Fibroblast of skin of left biceps (primary cell): ENCODE results near the gene LIME1.

Source experiments
- DNase-seq, 2 experiments: peaks; one replicate each; pipeline ENCODE4 v3.0.0-alpha.2; 2013; ENCODE audit warnings: low read depth in 2 of 2

Gene LIME1

DNA sequence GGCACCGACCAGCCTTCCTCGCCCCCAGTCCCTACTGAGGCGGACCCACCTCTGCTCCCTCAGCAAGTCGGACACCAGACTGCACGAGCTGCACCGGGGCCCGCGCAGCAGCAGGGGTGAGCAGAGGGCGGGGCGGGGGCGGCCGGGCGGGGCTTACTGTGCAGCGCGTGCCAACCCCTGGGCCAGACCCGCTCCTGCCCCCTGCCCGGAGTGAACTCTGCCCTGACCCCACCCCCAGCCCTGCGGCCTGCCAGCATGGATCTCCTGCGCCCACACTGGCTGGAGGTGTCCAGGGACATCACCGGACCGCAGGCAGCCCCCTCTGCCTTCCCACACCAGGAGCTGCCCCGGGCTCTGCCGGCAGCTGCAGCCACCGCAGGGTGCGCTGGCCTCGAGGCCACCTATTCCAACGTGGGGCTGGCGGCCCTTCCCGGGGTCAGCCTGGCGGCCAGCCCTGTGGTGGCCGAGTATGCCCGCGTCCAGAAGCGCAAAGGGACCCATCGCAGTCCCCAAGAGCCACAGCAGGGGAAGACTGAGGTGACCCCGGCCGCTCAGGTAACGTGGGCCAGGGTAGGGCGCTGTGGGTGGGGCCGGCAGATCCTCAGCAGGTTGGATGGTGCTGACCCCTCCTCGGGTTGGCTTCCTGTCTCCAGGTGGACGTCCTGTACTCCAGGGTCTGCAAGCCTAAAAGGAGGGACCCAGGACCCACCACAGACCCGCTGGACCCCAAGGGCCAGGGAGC, 1.7 kb downstream of the LIME1 start:
- no peak for DNase-seq

DNA sequence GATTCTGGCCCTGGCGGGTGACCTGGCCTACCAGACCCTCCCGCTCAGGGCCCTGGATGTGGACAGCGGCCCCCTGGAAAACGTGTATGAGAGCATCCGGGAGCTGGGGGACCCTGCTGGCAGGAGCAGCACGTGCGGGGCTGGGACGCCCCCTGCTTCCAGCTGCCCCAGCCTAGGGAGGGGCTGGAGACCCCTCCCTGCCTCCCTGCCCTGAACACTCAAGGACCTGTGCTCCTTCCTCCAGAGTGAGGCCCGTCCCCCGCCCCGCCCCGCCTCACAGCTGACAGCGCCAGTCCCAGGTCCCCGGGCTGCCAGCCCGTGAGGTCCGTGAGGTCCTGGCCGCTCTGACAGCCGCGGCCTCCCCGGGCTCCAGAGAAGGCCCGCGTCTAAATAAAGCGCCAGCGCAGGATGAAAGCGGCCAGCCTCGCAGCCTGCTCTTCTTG, 2.2 kb downstream of the LIME1 start:
- DNase-seq, result no peak

DNA sequence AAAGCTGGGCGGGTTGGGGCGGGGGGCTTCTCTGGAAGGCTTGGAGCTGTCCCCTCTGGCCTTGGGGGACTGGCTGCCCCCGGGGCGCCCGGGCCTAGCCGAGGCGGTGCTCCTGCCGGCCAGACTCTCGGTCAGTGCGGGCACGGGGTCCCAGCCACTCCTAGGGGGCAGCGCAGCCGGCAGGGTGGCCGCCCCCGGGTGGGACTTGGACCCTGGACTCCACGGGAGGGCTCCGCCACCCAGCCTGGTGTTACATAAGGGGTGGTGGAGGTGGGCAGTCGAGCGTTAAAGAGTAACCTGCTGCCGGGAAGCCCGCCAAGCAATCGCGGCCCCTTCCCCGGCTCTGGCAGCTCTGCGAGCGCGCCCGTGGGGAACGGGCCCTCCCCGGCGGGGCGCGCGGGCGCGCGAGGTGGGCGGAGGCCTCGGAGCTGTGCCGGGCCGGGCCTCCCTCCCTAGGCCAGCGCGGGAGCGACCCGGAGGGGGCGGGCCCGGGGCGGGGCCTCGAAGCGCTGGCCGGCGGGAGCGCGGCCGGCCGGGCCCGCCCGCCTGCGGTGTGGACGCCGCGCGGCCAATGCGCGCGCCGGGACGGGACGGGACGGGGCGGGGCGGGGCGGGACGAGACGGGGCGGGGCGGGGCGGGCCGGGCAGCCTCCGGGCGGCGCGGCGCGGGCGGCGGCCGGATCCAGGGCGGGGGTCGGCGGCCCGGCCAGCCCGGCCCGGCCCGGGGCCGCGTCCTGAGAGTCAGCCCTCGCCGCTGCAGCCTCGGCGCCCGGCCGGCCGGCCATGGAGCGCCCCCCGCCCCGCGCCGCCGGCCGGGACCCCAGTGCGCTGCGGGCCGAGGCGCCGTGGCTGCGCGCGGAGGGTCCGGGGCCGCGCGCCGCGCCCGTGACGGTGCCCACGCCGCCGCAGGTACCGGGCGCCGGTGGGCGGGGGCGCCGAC, 2.9 kb downstream of the LIME1 start, which contains the start of gene SLC2A4RG:
SLC2A4RG (plus strand) TSS at position 647 of the 940 bp plus-strand sequence; CDS start at position 784, 137 bp downstream.
- DNase-seq, result peak; percentile 34 to 44

DNA sequence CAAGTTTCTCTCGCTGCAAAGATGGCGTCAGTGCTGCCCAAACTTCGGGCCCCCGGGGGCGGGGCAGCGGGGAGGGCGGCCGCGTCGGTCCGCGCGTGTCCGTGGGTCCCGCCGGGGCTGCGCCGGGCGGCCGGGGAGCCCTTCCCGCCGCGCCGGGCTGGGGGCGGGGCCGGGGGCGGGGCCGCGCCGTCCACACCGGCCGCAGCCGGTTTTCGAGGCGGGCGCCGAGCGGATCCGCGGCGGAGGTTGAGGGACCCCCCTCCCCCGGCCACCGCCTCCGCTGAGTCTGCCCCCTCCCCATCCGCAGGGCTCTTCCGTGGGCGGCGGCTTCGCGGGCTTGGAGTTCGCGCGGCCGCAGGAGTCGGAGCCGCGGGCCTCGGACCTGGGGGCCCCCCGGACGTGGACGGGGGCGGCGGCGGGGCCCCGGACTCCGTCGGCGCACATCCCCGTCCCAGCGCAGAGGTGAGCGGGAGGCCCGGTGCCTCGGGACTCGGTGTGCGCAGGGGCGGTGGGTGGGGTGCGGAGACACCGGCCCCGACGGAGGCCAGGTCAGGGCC, 3.7 kb downstream of the LIME1 start:
- peak in 1 of 2 experiments; percentile 1 for DNase-seq

DNA sequence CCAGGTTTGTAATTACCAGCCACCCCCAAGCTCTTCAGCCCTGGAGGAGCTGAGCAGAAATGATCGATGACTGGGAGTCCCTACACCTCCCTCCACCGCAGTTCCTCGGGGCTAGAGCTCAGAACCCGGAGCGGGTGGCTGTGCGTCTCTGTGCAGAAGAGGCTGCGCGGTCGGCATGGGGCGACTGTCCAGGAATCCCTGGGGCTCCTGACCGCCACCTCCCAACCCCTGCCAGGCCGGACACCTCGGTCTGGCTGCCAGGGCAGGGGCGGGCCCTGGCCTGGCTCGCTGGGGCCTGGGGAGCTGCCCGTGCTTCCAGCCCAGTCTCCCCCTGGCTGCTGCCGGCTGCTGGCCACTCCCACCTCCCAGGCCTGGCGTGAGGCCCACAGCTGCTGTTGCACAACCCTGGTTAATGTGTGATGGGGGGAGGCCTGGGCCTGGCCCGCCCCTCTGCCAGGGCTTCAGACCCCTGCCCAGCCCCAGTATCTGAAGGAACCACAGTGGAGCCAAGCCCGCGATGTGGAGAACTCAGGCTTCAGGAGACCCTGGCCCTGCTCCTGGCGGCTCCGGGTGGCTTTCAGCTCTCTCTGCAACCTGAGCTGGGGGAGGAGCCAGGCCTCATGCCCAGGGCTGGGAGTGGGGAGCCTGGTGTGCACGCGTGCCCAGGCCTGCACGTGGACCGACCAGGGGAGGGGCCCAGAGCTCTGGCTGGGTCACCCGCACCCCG, 4.3 kb downstream of the LIME1 start:
- peak; percentile 67 to 69 for DNase-seq

DNA sequence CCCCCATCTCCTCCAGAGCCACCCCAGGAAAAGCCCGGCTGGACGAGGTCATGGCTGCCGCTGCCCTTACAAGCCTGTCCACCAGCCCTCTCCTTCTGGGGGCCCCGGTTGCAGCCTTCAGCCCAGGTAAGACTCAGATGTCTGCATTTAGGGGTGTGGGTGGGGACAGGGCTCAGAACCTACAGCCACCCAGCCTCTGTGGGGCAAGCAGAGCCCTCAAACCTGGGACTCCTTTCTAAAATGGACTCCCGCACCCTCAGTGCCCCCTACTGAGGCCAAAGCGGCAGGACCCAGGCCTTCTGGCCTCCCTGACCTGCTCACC, 4.9 kb downstream of the LIME1 start:
- no peak for DNase-seq

DNA sequence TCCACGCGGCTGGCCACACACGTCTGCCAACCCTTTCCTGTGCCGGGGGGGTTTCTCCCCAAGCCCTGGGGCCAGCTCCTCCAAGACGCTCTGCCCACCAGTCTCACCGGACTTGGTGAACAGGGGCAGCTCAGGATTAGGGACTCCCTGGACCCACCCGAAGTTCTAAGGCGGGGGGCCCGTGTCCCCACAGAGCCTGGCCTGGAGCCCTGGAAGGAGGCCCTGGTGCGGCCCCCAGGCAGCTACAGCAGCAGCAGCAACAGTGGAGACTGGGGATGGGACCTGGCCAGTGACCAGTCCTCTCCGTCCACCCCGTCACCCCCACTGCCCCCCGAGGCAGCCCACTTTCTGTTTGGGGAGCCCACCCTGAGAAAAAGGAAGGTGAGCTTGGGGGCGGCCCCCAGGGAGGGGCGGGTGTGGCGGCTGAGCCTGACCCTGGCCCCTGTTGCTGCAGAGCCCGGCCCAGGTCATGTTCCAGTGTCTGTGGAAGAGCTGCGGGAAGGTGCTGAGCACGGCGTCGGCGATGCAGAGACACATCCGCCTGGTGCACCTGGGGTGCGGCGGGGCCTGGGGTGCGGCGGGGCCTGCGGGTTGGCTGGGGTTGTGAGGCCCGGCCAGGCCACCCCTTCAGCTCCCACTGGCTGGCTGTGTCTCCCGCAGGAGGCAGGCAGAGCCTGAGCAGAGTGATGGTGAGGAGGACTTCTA, 5.4 kb downstream of the LIME1 start:
- DNase-seq, result no peak

DNA sequence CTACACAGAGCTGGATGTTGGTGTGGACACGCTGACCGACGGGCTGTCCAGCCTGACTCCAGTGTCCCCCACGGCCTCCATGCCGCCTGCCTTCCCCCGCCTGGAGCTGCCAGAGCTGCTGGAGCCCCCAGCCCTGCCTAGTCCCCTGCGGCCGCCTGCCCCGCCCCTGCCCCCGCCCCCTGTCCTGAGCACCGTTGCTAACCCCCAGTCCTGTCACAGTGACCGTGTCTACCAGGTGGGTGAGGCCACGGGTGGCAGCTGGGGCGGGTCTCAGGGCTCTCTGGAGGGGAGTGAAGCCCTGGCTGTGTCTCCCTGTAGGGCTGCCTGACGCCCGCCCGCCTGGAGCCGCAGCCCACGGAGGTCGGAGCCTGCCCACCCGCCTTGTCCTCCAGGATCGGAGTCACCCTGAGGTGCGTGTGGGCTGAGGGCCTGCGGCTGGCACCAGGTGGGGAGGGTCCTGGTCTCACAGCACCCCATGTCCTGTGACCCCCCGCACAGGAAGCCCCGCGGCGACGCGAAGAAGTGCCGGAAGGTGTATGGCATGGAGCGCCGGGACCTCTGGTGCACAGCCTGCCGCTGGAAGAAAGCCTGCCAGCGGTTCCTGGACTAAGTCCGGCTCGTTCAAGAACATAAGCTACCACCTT, 6.0 kb downstream of the LIME1 start:
- no peak for DNase-seq

DNA sequence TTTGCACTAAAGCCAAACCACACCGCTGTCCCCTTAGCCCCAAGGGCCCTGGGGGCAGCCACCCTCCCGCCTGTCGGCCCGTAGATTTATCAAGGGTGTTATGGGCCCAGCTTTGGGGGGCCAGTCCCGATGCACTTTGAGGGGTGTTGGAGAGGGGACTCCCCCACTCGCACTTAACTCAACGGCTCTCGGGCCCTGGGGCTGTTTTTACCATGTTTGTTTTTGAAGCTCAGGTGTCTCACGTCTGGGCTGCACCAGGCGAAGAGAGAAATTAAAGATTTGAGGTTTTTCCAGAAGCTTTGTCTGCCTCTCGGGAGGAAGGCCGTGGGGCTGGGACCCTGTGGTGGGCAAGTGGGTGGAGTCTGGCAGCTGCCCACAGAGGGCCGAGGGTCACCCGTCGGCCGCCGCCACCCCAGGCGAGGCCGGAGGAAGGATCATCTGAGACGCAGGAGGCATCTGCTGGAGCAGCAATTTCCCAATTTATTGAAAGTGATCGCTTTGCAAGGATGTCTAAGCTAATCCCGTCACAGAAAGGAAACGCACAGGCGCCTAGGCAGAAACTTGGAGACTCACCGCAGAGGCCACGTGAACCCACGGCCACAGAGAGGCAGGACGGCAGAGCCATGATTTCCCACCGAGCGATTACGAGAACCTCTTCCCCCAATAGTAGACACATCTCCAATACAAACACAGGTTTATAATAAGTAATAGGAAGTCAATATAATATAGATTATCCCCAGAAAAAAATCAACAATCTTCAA, 6.9 kb downstream of the LIME1 start:
- no peak for DNase-seq

DNA sequence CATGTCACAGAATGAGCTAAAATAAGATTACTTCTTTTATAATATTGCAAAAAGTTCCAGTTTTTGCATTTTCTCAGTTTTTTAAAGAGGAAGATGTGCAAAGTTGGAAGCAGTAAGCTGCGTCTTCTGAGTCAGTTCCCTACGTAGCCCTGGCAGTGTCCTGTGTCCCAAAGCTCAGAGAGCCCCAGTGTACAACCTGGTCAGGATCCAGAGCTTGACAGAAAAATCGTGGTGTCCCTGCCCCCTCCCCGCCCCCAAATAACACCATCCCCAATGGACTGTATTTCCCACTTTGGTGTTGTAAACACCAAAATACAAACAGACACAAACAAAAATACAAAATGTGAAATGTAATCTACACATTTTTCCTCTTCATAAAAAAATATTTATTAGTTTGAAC, 7.7 kb downstream of the LIME1 start:
- no peak for DNase-seq

DNA sequence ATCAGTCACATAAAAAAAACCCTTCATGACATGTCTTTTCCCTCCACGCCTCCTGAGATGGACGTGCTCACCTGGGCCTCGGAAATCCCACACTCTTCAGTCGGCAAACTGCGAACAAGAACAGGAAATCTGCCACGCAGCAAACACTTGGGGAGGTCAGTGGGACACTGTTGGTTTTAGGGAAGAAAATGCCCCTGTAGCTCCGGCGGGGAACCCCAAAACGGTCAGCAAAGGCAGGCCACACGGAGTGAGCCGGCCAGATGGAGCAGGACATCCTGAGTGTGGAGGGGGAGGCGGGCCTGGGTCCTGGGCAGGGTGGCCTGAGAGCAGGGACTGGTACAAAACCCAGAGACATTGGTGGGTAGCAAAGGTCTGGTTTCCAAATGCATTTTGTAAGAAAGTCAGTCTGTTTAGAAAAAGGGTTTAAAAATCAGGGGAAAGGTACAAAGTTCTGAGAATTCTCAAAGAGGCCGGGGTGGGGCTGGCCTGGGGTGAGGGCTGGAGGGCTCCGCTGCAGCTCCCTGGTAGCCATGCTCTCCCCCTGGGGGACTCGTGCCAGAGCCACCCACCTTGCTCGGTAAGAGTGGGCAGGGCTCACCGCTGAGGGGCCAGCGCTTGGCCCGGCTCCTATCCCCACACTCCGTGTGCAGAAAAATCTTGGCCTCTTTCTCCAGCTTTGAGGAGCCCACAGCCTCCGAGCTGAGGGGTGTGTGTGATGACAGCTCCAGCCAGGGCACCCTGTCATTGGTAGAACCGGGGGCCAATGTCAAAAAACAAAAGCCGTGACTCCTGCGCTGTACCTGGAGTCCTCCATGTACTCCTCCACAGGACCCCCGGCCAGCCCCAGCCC, 8.3 kb downstream of the LIME1 start:
- no peak for DNase-seq

DNA sequence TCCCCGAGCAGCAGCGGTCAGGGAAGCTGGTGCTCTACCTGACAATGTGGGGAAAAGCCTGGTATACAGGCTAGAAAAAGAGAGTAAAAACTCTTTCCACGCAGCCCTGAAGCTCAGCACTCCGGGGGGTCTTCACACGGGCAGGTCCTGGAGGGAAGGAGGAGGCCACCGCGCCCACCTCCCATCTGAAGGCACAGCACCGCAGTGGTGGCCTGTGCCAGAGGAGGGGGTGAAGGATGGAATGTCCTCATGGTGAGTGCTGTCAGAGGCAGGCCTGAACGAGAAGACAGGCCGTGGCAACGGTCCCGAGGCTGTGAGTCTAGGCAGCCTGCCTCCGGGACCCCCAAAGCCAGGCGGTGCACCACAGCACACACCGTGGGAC, 9.0 kb downstream of the LIME1 start:
- no peak for DNase-seq

DNA sequence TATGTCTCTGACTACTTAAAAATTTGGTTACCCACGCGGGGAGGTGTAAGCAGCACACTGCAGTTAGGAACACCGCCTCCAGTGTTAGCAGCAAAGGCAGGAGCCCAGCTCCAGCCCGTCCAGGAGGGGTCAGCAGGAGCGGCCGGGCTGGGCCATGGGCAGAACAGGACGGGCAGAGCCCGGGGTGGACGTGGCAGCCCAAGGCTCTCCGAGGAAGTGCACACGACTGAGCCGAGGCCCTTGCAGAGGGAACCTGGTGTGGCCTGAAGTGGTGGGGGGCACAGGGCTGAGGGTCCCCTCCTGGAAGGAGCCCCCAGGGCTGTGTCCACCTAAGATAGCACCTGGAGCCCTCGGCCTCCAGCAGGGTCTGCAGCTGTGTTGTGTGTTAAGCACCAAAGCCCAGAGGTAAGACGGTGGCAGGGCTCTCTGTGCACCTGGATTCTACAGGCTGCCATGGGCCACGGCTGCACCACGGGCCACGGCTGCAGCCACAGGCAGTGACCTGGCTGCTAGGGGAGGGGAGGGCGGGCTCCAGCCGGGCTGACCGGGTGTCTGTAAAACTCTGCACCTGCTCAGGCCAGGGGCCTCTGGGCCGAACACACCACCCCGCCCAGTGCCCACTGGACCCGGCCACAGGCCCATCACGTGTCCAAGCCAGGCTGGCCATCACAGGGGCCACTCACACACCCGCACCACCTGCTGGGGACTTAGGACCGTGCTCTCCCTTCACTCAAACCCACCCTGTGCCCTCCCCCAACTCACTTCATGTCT, 9.7 kb downstream of the LIME1 start:
- no peak for DNase-seq

DNA sequence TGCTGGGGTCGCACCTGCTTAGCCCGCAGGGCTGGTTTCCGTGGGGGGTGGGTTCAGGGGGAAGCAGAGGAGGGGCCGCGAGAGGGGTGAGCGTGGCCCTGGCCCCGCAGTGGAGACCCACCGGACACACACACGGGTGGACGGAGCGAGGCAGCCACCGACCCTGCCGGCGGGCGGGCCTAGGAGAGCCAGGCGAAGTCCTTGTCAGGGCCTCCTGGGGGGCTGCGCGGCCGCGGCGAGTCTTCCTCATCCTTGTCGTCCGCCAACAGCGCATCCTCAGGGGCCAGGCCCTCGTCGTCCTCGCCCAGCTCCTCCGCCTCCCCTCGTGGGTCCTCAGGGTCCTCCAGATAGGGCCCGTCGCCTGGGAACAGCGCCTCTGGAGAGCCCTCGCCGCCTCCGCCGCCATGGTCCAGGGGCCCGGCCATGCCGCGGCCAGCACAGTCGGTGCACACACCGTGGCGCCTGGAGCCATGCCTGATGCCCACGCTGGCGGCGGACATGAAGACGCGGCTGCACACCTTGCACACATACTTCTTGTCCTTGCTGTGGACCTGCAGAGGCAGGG, 10.4 kb downstream of the LIME1 start:
- no peak for DNase-seq

DNA sequence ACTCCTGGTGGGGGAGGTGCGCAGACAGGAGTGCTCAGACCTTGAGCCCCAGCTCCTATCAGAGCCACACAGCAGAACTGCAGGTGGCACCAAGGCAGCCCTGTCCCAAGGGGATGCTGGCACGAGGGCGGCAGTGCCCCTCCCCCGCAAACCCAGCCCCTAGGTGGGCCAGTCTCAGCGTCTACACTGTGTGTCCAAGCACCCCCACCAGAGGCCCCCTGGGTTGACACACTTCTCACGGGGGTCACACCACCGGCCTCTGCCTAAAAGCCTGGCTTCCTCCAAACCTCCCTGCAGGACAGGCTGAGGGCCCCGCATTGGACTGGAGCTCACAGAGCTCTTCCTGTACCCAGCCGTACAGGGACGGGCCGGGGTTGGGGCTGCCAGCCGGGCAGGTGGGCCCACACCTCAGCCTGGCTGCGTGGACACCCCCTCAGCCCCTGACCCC, 11.2 kb downstream of the LIME1 start:
- DNase-seq, result no peak

DNA sequence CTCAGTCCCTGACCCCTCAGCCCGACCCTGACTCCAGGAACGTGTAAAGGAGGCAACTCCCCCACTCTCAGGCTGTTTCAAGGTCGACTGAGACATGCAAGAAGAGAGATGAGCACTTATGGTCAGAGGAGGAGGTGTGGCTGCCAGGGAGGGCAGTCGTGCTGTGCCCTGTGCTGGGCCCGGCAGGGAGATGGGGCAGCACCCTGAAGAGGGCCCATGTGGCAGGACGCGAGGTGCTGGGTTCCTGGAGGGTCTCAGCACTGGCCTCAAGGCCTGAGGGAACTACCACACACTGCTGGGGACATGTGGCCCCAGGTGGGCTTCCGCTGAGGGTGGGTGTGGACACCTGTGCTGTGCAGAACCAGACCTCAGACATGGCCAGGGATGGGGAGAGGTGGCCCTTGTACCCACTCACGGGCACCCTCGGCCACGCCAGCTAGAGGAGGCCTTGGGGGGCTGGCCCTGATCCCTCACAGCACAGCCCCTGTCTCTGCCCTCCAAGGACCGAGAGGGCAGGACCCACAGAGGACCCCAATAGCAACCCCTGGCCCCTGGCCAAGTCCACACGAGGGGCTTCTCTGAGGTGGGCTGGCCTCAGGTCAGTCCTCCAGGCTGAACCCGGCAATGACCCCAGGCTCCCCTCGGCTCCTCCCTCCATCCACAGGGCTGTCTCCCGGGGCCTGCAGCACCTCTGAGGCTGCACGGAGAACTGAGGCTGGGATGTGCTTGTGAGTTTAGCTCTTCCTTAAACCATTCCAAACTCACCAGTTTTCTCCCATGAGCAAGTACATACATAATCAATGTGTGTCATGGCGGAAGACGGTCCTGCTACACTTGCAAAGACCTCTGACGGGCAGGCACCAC, 11.8 kb downstream of the LIME1 start:
- no peak for DNase-seq

DNA sequence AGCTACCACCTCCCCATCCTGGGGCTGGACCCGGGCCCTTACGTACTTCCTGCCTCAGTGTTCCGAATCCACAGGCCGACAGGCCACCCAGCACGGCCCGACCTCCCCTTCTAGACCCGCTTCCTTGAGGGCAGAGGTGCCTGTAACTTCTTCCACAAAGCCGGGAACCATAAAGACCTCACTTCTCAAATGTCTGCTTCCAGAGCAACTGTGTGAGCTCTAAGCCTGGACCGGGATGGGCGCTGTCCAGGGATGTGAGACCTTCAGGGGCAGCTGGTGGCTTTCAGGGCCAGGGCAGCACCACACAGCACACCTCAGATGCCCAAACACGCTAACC, 12.4 kb downstream of the LIME1 start:
- no peak for DNase-seq
